ENCODE data around the gene KIF17.

KIF17 gene

GRCh38 chr1:20626098-20626427 lies 91.7 kb downstream of the KIF17 start:
- TF ChIP-seq CTCF (IDR thresholded peaks at IDR 0.05; ENCODE audit: low read depth, low read length), result no peak
- no peak overlapping the region for H3K4me3 ChIP-seq (replicated peaks in 1 of 2; ENCODE audit: low read depth in 2 of 2, low read length in 2 of 2)
- no peak for DNase-seq (ENCODE audit: low read depth in 2 of 2)

- DNase-seq (ENCODE audit: low read depth in 2 of 2), result no peak
- no peak for TF ChIP-seq CTCF (IDR thresholded peaks at IDR 0.05; ENCODE audit: low read depth, low read length)
- H3K4me3 ChIP-seq (replicated peaks in 1 of 2; ENCODE audit: low read depth in 2 of 2, low read length in 2 of 2), result no peak overlapping the region
Measured at GRCh38 chr1:20625176-20626097, 92.4 kb downstream of the KIF17 start.

GRCh38 chr1:20624709-20625108 lies 93.1 kb downstream of the KIF17 start:
- TF ChIP-seq CTCF (IDR thresholded peaks at IDR 0.05; ENCODE audit: low read depth, low read length), result no peak
- H3K4me3 ChIP-seq (replicated peaks in 1 of 2; ENCODE audit: low read depth in 2 of 2, low read length in 2 of 2), result no peak overlapping the region
- no peak for DNase-seq (ENCODE audit: low read depth in 2 of 2)

- no peak for DNase-seq (ENCODE audit: low read depth in 2 of 2)
- TF ChIP-seq CTCF (IDR thresholded peaks at IDR 0.05; ENCODE audit: low read depth, low read length), result no peak
- no peak overlapping the region for H3K4me3 ChIP-seq (replicated peaks in 1 of 2; ENCODE audit: low read depth in 2 of 2, low read length in 2 of 2)
Measured at GRCh38 chr1:20621012-20621411, 96.8 kb downstream of the KIF17 start.

GRCh38 chr1:20619999-20620398 lies 97.8 kb downstream of the KIF17 start:
- no peak overlapping the region for H3K4me3 ChIP-seq (replicated peaks in 1 of 2; ENCODE audit: low read depth in 2 of 2, low read length in 2 of 2)
- no peak for DNase-seq (ENCODE audit: low read depth in 2 of 2)
- no peak for TF ChIP-seq CTCF (IDR thresholded peaks at IDR 0.05; ENCODE audit: low read depth, low read length)

- no peak for TF ChIP-seq CTCF (IDR thresholded peaks at IDR 0.05; ENCODE audit: low read depth, low read length)
- DNase-seq (ENCODE audit: low read depth in 2 of 2), result no peak
- H3K4me3 ChIP-seq (replicated peaks in 1 of 2; ENCODE audit: low read depth in 2 of 2, low read length in 2 of 2), result no peak overlapping the region
Measured at GRCh38 chr1:20618550-20618949, 99.3 kb downstream of the KIF17 start.
